Loucy (cell line): ENCODE measurements around the gene YWHAE.

Source experiments
- CTCF ChIP-seq: fragments of 200-600 bp; sonication (generic); conservative IDR thresholded peaks from 2 replicates; pipeline ENCODE4 v1.5.1; 2014; ENCODE audit warnings: mild to moderate bottlenecking, antibody characterized with exemption, low read length
- EZH2phosphoT487 ChIP-seq: fragments of 200-600 bp; IDR thresholded peaks from 2 replicates; pipeline ENCODE4 v1.6.1; 2018; ENCODE audit warnings: antibody characterized with exemption, mild to moderate bottlenecking, moderate library complexity, borderline replicate concordance

DNA sequence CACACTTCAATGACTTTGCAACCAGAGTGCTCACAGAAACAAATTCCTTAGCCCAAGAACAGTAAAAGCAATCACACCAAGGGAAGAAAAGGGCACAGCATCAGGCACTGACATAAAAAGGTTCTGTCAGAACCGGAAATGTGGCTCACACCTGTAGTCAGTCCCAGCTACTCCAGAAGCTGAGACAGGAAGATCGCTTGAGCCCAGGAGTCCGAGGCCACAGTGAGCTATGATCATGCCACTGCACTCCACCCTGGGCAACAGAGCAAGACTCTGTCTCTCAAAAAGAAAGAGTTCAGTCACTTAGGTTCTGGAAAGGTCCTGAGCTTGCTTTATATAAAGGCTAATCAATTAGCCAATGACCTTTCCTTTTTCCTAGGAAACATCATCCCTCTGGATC, 22.7 kb downstream of the YWHAE start:
- TF ChIP-seq CTCF (no peak), EZH2phosphoT487 (no peak)
